Spinal cord (tissue), 10 donors: ENCODE measurements around the gene AFG3L2. TPM values are rescaled to one million over a fixed set of nuclear protein-coding genes. Genes with fewer than 3 reads are reported as not detected.

Experiments
- DNase-seq, 6 donors: peaks; one replicate each; pipeline versions ENCODE4 v3.0.0 to v3.0.0-alpha.2; 2013 to 2015; ENCODE audit warnings: low spot score in 6 of 6, low read depth in 4 of 6
- H3K27ac ChIP-seq: one replicate; pipeline ENCODE4 v1.5.1; 2013; ENCODE audit warnings: low read depth, low read length, control low read depth
- H3K27me3 ChIP-seq: one replicate; pipeline ENCODE4 v1.6.1; 2013; ENCODE audit warnings: low read length; ENCODE audit not compliant: control insufficient read depth, insufficient read depth
- H3K36me3 ChIP-seq: one replicate; pipeline ENCODE4 v1.6.1; 2013; ENCODE audit warnings: low read length; ENCODE audit not compliant: control insufficient read depth, insufficient read depth
- H3K4me1 ChIP-seq: one replicate; pipeline ENCODE4 v1.6.1; 2013; ENCODE audit warnings: low read length; ENCODE audit not compliant: control insufficient read depth, insufficient read depth
- H3K4me3 ChIP-seq: one replicate; pipeline ENCODE4 v1.5.1; 2013; ENCODE audit warnings: low read depth, low read length, control low read depth
- H3K9me3 ChIP-seq: one replicate; pipeline ENCODE4 v1.6.1; 2013; ENCODE audit warnings: low read length; ENCODE audit not compliant: control insufficient read depth, insufficient read depth
- WGBS: methylation state at CpG from one replicate; pipeline ENCODE4 v1.1.5; 2013; ENCODE audit warnings: missing lambda C conversion rate; ENCODE audit not compliant: insufficient coverage; 5-methylcytosine and 5-hydroxymethylcytosine counted together
- long read RNA-seq, 4 donors: transcript quantifications; one replicate each; lab custom pipeline, GENCODE V29; 2026
- polyA plus RNA-seq, 2 donors: library from polyadenylated mRNA; unstranded; fragments of 120-200 nt; gene quantifications; one replicate each; pipeline ENCODE4 v1.2.1, GENCODE V29; 2013; ENCODE audit not compliant: insufficient read length in 2 of 2
- total RNA-seq, 2 donors: library from RNA; depleted of rRNA in 1 of 2; stranded (reverse); fragments of 120-200 nt in 1 of 2; fragments of >200 nt in 1 of 2; gene quantifications; one replicate each; pipeline versions ENCODE4 v1.2.3 to v1.2.4, GENCODE V29; 2013 to 2014
- donor health status: healthy.

The AFG3L2 gene
- 10 to 100 TPM; 51.6 to 55.8 TPM for total RNA-seq
- 10 to 100 TPM; 44.7 to 48.4 TPM for polyA plus RNA-seq
- long read RNA-seq, donor 1, transcript AFG3L2-201 (17 exons, 3,247 nt), result major isoform, 9 of 41 reads
- long read RNA-seq, donor 1, partial matches to known transcripts, result 12 of 41 reads
- long read RNA-seq, donor 1, other reads (novel, unspliced or antisense), result 19 of 41 reads
- long read RNA-seq, donor 2, partial matches to known transcripts, result 8 of 11 reads
- long read RNA-seq, donor 2, other reads (novel, unspliced or antisense), result 0 of 11 reads
- long read RNA-seq, donor 3, transcript AFG3L2-201 (17 exons, 3,247 nt), result major isoform, 5 of 23 reads
- long read RNA-seq, donor 3, partial matches to known transcripts, result 17 of 23 reads
- long read RNA-seq, donor 3, other reads (novel, unspliced or antisense), result 0 of 23 reads
- long read RNA-seq, donor 4, partial matches to known transcripts, result 0 of 4 reads
- long read RNA-seq, donor 4, other reads (novel, unspliced or antisense), result 0 of 4 reads

- DNase-seq, result peak; percentile 91 to 100 (median 98)
- Histone ChIP-seq H3K4me3 (peak within 1 kb of the TSS; percentile 85), H3K4me1 (peaks cover 23% of the 10 kb centered on the region), H3K9me3 (no peaks in the 10 kb centered on the region), H3K36me3 (peaks cover 7% of the 10 kb centered on the region), H3K27ac (peak within 1 kb of the TSS; percentile 92), H3K27me3 (no peaks in the 10 kb centered on the region)
- WGBS, result 0% methylated on average over 100 of the region's 100 CpGs
These were observed at the start of gene AFG3L2 for GRCh38 chr18:12376754-12377555. Gene AFG3L2, minus strand, starts transcription at chr18:12377227. Its CDS starts 145 bp downstream, at chr18:12377082.

GRCh38 chr18:12424252-12424651 is 47.2 kb upstream of the AFG3L2 start:
- H3K36me3 ChIP-seq, result peaks cover 37% of the 10 kb centered on the region
- WGBS, result no CpG with 5 or more reads among the region's 4 CpGs

GRCh38 chr18:12423820-12424219 is 46.8 kb upstream of the AFG3L2 start:
- Histone ChIP-seq H3K27ac (no peak overlapping the region), H3K4me1 (peaks cover 28% of the 10 kb centered on the region), H3K4me3 (no peak overlapping the region), H3K27me3 (no peaks in the 10 kb centered on the region), H3K9me3 (peaks cover 4% of the 10 kb centered on the region), H3K36me3 (peaks cover 33% of the 10 kb centered on the region)
- DNase-seq, result peak in 2 of 6 donors; percentile 11 to 31
- WGBS, result 57% methylated on average over 4 of the region's 5 CpGs

More at GRCh38 chr18:12424252-12424651, 47.2 kb upstream of the AFG3L2 start:
- no peak for DNase-seq
- Histone ChIP-seq H3K9me3 (peaks cover 4% of the 10 kb centered on the region), H3K4me3 (no peak overlapping the region), H3K27me3 (no peaks in the 10 kb centered on the region), H3K4me1 (peaks cover 28% of the 10 kb centered on the region), H3K27ac (no peak overlapping the region)

- no peaks in the 10 kb centered on the region for H3K27me3 ChIP-seq
- no peak overlapping the region for H3K27ac ChIP-seq
- peaks cover 28% of the 10 kb centered on the region for H3K4me1 ChIP-seq
- peaks cover 29% of the 10 kb centered on the region for H3K36me3 ChIP-seq
- 97% methylated on average over 10 of the region's 10 CpGs for WGBS
- no peak overlapping the region for H3K4me3 ChIP-seq
- DNase-seq, result no peak
- H3K9me3 ChIP-seq, result peaks cover 4% of the 10 kb centered on the region
These were observed 46.4 kb upstream of the AFG3L2 start for GRCh38 chr18:12423393-12423792.

- Histone ChIP-seq H3K36me3 (peaks cover 25% of the 10 kb centered on the region), H3K4me1 (peaks cover 28% of the 10 kb centered on the region), H3K9me3 (peaks cover 4% of the 10 kb centered on the region), H3K27me3 (no peaks in the 10 kb centered on the region), H3K4me3 (no peak overlapping the region), H3K27ac (no peak overlapping the region)
- 80% methylated on average over 8 of the region's 9 CpGs for WGBS
- peak in 1 of 6 donors; percentile 14 for DNase-seq
These were observed 45.9 kb upstream of the AFG3L2 start for GRCh38 chr18:12422936-12423335.

- no peak overlapping the region for H3K27ac ChIP-seq
- peaks cover 16% of the 10 kb centered on the region for H3K36me3 ChIP-seq
- DNase-seq, result no peak
- no peaks in the 10 kb centered on the region for H3K27me3 ChIP-seq
- H3K4me3 ChIP-seq, result no peak overlapping the region
- WGBS, result 49% methylated on average over 3 of the region's 5 CpGs
- H3K9me3 ChIP-seq, result no peaks in the 10 kb centered on the region
- peaks cover 28% of the 10 kb centered on the region for H3K4me1 ChIP-seq
These were observed 44.7 kb upstream of the AFG3L2 start for GRCh38 chr18:12421732-12422131.

GRCh38 chr18:12420821-12421421 is 43.9 kb upstream of the AFG3L2 start:
- Histone ChIP-seq H3K27me3 (no peaks in the 10 kb centered on the region), H3K9me3 (no peaks in the 10 kb centered on the region), H3K36me3 (peaks cover 16% of the 10 kb centered on the region), H3K4me3 (peak overlapping the region; percentile 37), H3K27ac (peak overlapping the region; percentile 75), H3K4me1 (peaks cover 32% of the 10 kb centered on the region)
- WGBS, result 5% methylated on average over 26 of the region's 27 CpGs
- DNase-seq, result peak in 3 of 6 donors; percentile 65 to 90 (median 86)

- H3K4me3 ChIP-seq, result no peak overlapping the region
These were observed 40.7 kb upstream of the AFG3L2 start for GRCh38 chr18:12417687-12418086.

GRCh38 chr18:12416098-12416729 is 39.2 kb upstream of the AFG3L2 start:
- Histone ChIP-seq H3K27ac (peak overlapping the region; percentile 52), H3K4me1 (peaks cover 39% of the 10 kb centered on the region), H3K4me3 (no peak overlapping the region), H3K36me3 (peaks cover 2% of the 10 kb centered on the region), H3K9me3 (no peaks in the 10 kb centered on the region), H3K27me3 (no peaks in the 10 kb centered on the region)
- 91% methylated on average over 4 of the region's 5 CpGs for WGBS
- no peak for DNase-seq

More at GRCh38 chr18:12417687-12418086, 40.7 kb upstream of the AFG3L2 start:
- 25% methylated on average over 1 of the region's 4 CpGs for WGBS
- no peaks in the 10 kb centered on the region for H3K9me3 ChIP-seq
- no peak for DNase-seq
- H3K27ac ChIP-seq, result no peak overlapping the region
- H3K27me3 ChIP-seq, result no peaks in the 10 kb centered on the region
- peaks cover 7% of the 10 kb centered on the region for H3K36me3 ChIP-seq
- peaks cover 43% of the 10 kb centered on the region for H3K4me1 ChIP-seq
